Keratinocyte (primary cell): ENCODE data around the gene FGF19. TPM values are rescaled to one million over a fixed set of nuclear protein-coding genes. Genes with fewer than 3 reads are reported as not detected.

Experiments
- DNase-seq: peaks from one replicate; pipeline ENCODE4 v3.0.0-alpha.2; 2011; ENCODE audit warnings: low read depth, missing footprints, low spot score
- FAIRE-seq: peaks from 2 replicates; lab custom pipeline; 2011; peaks lifted over from hg19 to GRCh38; lab: Jason Lieb, UNC
- H2AFZ ChIP-seq: 2 replicates; pipeline ENCODE4 v1.6.0; 2012; ENCODE audit warnings: low read length, control low read depth, inconsistent platforms; ENCODE audit not compliant: control insufficient read depth
- H3K27ac ChIP-seq: 2 replicates; pipeline ENCODE4 v1.5.1; 2011; ENCODE audit warnings: low read length; ENCODE audit not compliant: control insufficient read depth, insufficient read depth
- H3K27me3 ChIP-seq: 3 replicates; pipeline ENCODE4 v1.6.0; 2011; ENCODE audit warnings: low read length; ENCODE audit not compliant: control insufficient read depth, insufficient read depth; ENCODE audit errors: extremely low read depth
- H3K36me3 ChIP-seq, 2 experiments: 2 replicates in 1 of 2; 3 replicates in 1 of 2; pipeline ENCODE4 v1.5.1; 2011; ENCODE audit warnings: low read length in 2 of 2, mild to moderate bottlenecking in 1 of 2; ENCODE audit not compliant: control insufficient read depth in 2 of 2, insufficient read depth in 2 of 2; ENCODE audit errors: extremely low read depth in 1 of 2
- H3K4me1 ChIP-seq: 3 replicates; pipeline ENCODE4 v1.5.1; 2011; ENCODE audit warnings: low read length; ENCODE audit not compliant: control insufficient read depth, insufficient read depth; ENCODE audit errors: extremely low read depth
- H3K4me2 ChIP-seq: 3 replicates; pipeline ENCODE4 v1.6.0; 2011; ENCODE audit warnings: low read depth, low read length; ENCODE audit not compliant: control insufficient read depth, insufficient read depth; ENCODE audit errors: extremely low read depth
- H3K4me3 ChIP-seq, 3 experiments: fragments of 200-600 bp in 1 of 3; sonication (generic) in 1 of 3; 2 replicates in 2 of 3; 3 replicates in 1 of 3; pipeline ENCODE4 v1.5.1; 2011 to 2016; ENCODE audit warnings: low read length in 3 of 3, mild to moderate bottlenecking in 3 of 3, control low read depth in 2 of 3, inconsistent platforms in 1 of 3, low read depth in 1 of 3, mixed read lengths in 1 of 3, mixed run types in 1 of 3, moderate library complexity in 1 of 3; ENCODE audit not compliant: control insufficient read depth in 2 of 3, insufficient read depth in 2 of 3; ENCODE audit errors: extremely low read depth in 1 of 3
- H3K79me2 ChIP-seq: 2 replicates; pipeline ENCODE4 v1.6.0; 2012; ENCODE audit warnings: low read length; ENCODE audit not compliant: control insufficient read depth, insufficient read depth
- H3K9ac ChIP-seq: 3 replicates; pipeline ENCODE4 v1.6.0; 2011; ENCODE audit warnings: low read length; ENCODE audit not compliant: control insufficient read depth, insufficient read depth; ENCODE audit errors: extremely low read depth
- H3K9me1 ChIP-seq: 3 replicates; pipeline ENCODE4 v1.6.0; 2011; ENCODE audit warnings: low read length; ENCODE audit not compliant: control insufficient read depth, insufficient read depth; ENCODE audit errors: extremely low read depth
- H3K9me3 ChIP-seq: 2 replicates; pipeline ENCODE4 v1.5.1; 2012; ENCODE audit warnings: low read depth, low read length; ENCODE audit not compliant: control insufficient read depth
- H4K20me1 ChIP-seq: 3 replicates; pipeline ENCODE4 v1.6.0; 2011; ENCODE audit warnings: low read length; ENCODE audit not compliant: control insufficient read depth, insufficient read depth; ENCODE audit errors: extremely low read depth
- CTCF ChIP-seq, 3 experiments: IDR thresholded peaks in 1 of 3; conservative IDR thresholded peaks in 1 of 3; optimal IDR thresholded peaks in 1 of 3; 2 replicates in 2 of 3; 3 replicates in 1 of 3; pipeline versions ENCODE3 to v1.5.1; 2011; ENCODE audit warnings: low read length in 3 of 3, mild to moderate bottlenecking in 3 of 3, moderate library complexity in 2 of 3, control low read depth in 1 of 3, inconsistent platforms in 1 of 3; ENCODE audit not compliant: insufficient read depth in 2 of 3; ENCODE audit errors: extremely low read depth in 1 of 3
- EZH2 ChIP-seq: IDR thresholded peaks from one replicate; pipeline ENCODE4 v1.6.1; 2012; ENCODE audit warnings: inconsistent platforms, mild to moderate bottlenecking, low read length, moderate library complexity
- dilution Hi-C: fragments of 300-500 bp; cut with MboI; formaldehyde crosslinking; loops from one replicate; pipeline ENCODE4 v1.7.0; 2020; ENCODE audit warnings: low sequenced_read_pairs; ENCODE audit not compliant: extremely low pct_ligation_motif_present
- polyA plus RNA-seq, 5 experiments: library from polyadenylated mRNA; depleted of rRNA in 3 of 5; stranded (reverse) in 3 of 5; stranded (forward) in 1 of 5; unstranded in 1 of 5; fragments of >200 nt; gene quantifications; 1 replicate in 1 of 5; 2 replicates in 3 of 5; 3 replicates in 1 of 5; pipeline versions ENCODE4 v1.2.1 to v1.2.3, GENCODE V29; 2011 to 2012; ENCODE audit warnings: missing spikeins in 2 of 5, low read depth in 1 of 5, low replicate concordance in 1 of 5

FGF19 gene
- polyA plus RNA-seq, 1 donor (not counting 4 experiments of a cell fraction or from before 2014, with no cell fraction given), result 0.08 TPM

- Histone ChIP-seq H3K4me1 (no peaks in the 10 kb centered on the region), H3K79me2 (no peaks in the 10 kb centered on the region), H2AFZ (no peak overlapping the region), H3K4me2 (no peak overlapping the region), H3K27me3 (peaks cover 17% of the 10 kb centered on the region), H4K20me1 (no peaks in the 10 kb centered on the region), H3K9ac (no peak overlapping the region), H3K4me3 (no peak overlapping the region), H3K27ac (no peak overlapping the region), H3K9me1 (no peaks in the 10 kb centered on the region), H3K9me3 (no peaks in the 10 kb centered on the region), H3K36me3 (no peaks in the 10 kb centered on the region)
- TF ChIP-seq CTCF (optimal IDR thresholded peaks at IDR 0.05 in 1 of 3, IDR thresholded peaks at IDR 0.05 in 1 of 3, conservative IDR thresholded peaks at IDR 0.05 in 1 of 3; ENCODE audit: extremely low read depth in 1 of 3, insufficient read depth in 2 of 3, low read length in 3 of 3), result no peak
- TF ChIP-seq EZH2, result no peak
- dilution Hi-C loops, result no loop called here
- FAIRE-seq (no peak), DNase-seq (no peak)
Measured at GRCh38 chr11:69750875-69751597, 47.2 kb upstream of the FGF19 start.

GRCh38 chr11:69750108-69750850 is 46.5 kb upstream of the FGF19 start:
- H3K27ac ChIP-seq, result no peak overlapping the region
- no peaks in the 10 kb centered on the region for H3K9me1 ChIP-seq
- no peak overlapping the region for H2AFZ ChIP-seq
- FAIRE-seq, result no peak
- TF ChIP-seq CTCF (optimal IDR thresholded peaks at IDR 0.05 in 1 of 3, IDR thresholded peaks at IDR 0.05 in 1 of 3, conservative IDR thresholded peaks at IDR 0.05 in 1 of 3; ENCODE audit: extremely low read depth in 1 of 3, insufficient read depth in 2 of 3, low read length in 3 of 3) (no peak), EZH2 (no peak)
- DNase-seq, result no peak
- no peaks in the 10 kb centered on the region for H3K36me3 ChIP-seq
- peaks cover 21% of the 10 kb centered on the region for H3K27me3 ChIP-seq
- no peaks in the 10 kb centered on the region for H3K79me2 ChIP-seq
- H3K4me2 ChIP-seq, result no peak overlapping the region
- no peaks in the 10 kb centered on the region for H4K20me1 ChIP-seq
- H3K9me3 ChIP-seq, result no peaks in the 10 kb centered on the region
- no peak overlapping the region for H3K9ac ChIP-seq
- dilution Hi-C loops, result no loop called here
- H3K4me3 ChIP-seq, result no peak overlapping the region
- no peaks in the 10 kb centered on the region for H3K4me1 ChIP-seq
